ENCODE data around the gene DHRS7B.

GRCh38 chr17:21193031-21193430 lies 66.3 kb downstream of the DHRS7B start:
- TF ChIP-seq EP300 (IDR thresholded peaks at IDR 0.05) (no peak), CTCF (IDR thresholded peaks at IDR 0.05) (no peak)

All from esophagus muscularis mucosa (tissue), 3 donors.